HG03432 (cell line): ENCODE measurements around the gene TNS1.

Experiments used
- ATAC-seq: cut with Tn5 transposase; IDR thresholded peaks from one replicate; pipeline ENCODE4 v1.9.1; 2021; ENCODE audit warnings: mild to moderate bottlenecking, moderate library complexity; ENCODE audit not compliant: unreplicated experiment

Gene TNS1

GRCh38 chr2:217902379-217903141, 100.2 kb downstream of the TNS1 start:
- ATAC-seq: peak; percentile 52

GRCh38 chr2:217901835-217902378, 100.9 kb downstream of the TNS1 start:
- ATAC-seq: no peak

- no peak for ATAC-seq
Measured at GRCh38 chr2:217901400-217901799, 101.4 kb downstream of the TNS1 start.

GRCh38 chr2:217900780-217901360, 101.9 kb downstream of the TNS1 start:
- ATAC-seq: no peak

GRCh38 chr2:217900010-217900779, 102.6 kb downstream of the TNS1 start:
- ATAC-seq: no peak

- peak; percentile 61 for ATAC-seq
Measured at GRCh38 chr2:217899231-217900009, 103.4 kb downstream of the TNS1 start.

GRCh38 chr2:217897816-217898806, 104.7 kb downstream of the TNS1 start:
- no peak for ATAC-seq

GRCh38 chr2:217897091-217897715, 105.6 kb downstream of the TNS1 start:
- ATAC-seq: no peak

GRCh38 chr2:217895070-217895635, 107.6 kb downstream of the TNS1 start:
- no peak for ATAC-seq

- no peak for ATAC-seq
Measured at GRCh38 chr2:217893440-217893839, 109.4 kb downstream of the TNS1 start.

- no peak for ATAC-seq
Measured at GRCh38 chr2:217892560-217892959, 110.2 kb downstream of the TNS1 start.

GRCh38 chr2:217890445-217890844, 112.3 kb downstream of the TNS1 start:
- ATAC-seq: no peak

GRCh38 chr2:217889656-217890055, 113.1 kb downstream of the TNS1 start:
- no peak for ATAC-seq

GRCh38 chr2:217887841-217888701, 114.7 kb downstream of the TNS1 start:
- no peak for ATAC-seq

- peak; percentile 75 for ATAC-seq
Measured at GRCh38 chr2:217886720-217887309, 116.0 kb downstream of the TNS1 start.

GRCh38 chr2:217886091-217886490, 116.7 kb downstream of the TNS1 start:
- no peak for ATAC-seq

GRCh38 chr2:217884985-217885384, 117.8 kb downstream of the TNS1 start:
- no peak for ATAC-seq
